ACC112 (cell line): Measurements from ENCODE around the gene NOMO2.
"Not testable (repeated sequence)": the region's sequence is repeated elsewhere in the genome, so short reads cannot be mapped to it uniquely, and the experiment has no call there.

Experiments
- H2AFZ ChIP-seq: fragments of 200-600 bp; sonication (generic); one replicate; pipeline ENCODE4 v1.6.0; 2017; ENCODE audit warnings: antibody characterized with exemption, low read length; ENCODE audit not compliant: unreplicated experiment
- H3K27ac ChIP-seq: fragments of 200-600 bp; sonication (generic); 2 replicates; pipeline ENCODE4 v1.5.1; 2014; ENCODE audit warnings: low read depth, mild to moderate bottlenecking, antibody characterized with exemption, low read length, moderate library complexity
- H3K27me3 ChIP-seq: fragments of 200-600 bp; sonication (generic); 2 replicates; pipeline ENCODE4 v1.6.1; 2014; ENCODE audit warnings: mild to moderate bottlenecking, antibody characterized with exemption, low read length, moderate library complexity, mixed read lengths; ENCODE audit not compliant: insufficient read depth
- H3K36me3 ChIP-seq: fragments of 200-600 bp; sonication (generic); 2 replicates; pipeline ENCODE4 v1.6.1; 2016; ENCODE audit warnings: mild to moderate bottlenecking, antibody characterized with exemption, low read length, moderate library complexity, mixed read lengths; ENCODE audit not compliant: insufficient read depth
- H3K4me1 ChIP-seq: fragments of 200-600 bp; sonication (generic); one replicate; pipeline ENCODE4 v1.6.1; 2016; ENCODE audit warnings: low read length, mixed read lengths; ENCODE audit not compliant: insufficient read depth, unreplicated experiment, control insufficient read depth
- H3K4me3 ChIP-seq: fragments of 200-600 bp; sonication (generic); 2 replicates; pipeline ENCODE4 v1.5.1; 2014; ENCODE audit warnings: mild to moderate bottlenecking, low read depth, low read length
- H3K79me2 ChIP-seq: fragments of 200-600 bp; sonication (generic); one replicate; pipeline ENCODE4 v1.6.0; 2016; ENCODE audit warnings: low read length; ENCODE audit not compliant: control insufficient read depth, unreplicated experiment, insufficient read depth

Gene NOMO2

DNA sequence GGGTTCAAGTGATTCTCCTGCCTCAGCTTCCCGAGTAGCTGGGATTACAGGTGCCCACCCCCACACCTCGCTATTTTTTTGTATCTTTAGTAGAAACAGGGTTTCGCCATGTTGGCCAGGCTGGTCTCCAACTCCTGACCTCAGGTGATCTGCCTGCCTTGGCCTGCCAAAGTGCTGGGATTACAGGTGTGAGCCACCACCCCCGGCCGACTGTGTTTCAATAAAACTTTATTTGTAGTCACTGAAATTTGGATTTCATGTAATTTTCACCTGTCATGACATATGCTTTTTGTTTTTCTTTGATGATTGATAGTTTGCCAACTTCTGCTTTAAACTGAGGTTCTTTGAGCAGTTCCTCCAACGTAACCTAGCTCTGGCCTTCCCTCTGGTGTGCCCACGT, 12.0 kb upstream of the NOMO2 start:
- not testable (repeated sequence) for H3K4me3 ChIP-seq, H2AFZ ChIP-seq, H3K36me3 ChIP-seq, H3K79me2 ChIP-seq, H3K27me3 ChIP-seq, H3K27ac ChIP-seq, H3K4me1 ChIP-seq

DNA sequence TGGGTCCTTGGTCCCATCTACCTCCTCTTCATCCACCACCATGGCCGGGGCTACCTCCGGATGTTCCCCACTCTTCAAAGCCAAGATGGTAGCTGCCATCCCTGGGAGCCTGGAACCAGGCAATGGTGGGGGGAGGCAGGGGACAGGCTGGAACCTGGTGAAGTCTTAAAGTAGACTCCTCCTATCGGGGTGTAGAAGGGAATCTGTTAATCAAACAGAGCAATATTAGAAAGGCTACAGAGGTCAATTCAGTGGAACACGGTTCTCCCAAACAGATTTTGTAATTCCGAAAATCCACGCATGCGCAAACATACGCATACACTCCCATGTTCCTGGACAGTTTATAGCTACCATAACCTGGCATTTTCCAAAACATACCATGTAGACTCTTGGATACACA, 11.1 kb upstream of the NOMO2 start:
- not testable (repeated sequence) for H3K79me2 ChIP-seq, H3K27ac ChIP-seq, H3K4me1 ChIP-seq, H2AFZ ChIP-seq, H3K4me3 ChIP-seq, H3K27me3 ChIP-seq, H3K36me3 ChIP-seq

DNA sequence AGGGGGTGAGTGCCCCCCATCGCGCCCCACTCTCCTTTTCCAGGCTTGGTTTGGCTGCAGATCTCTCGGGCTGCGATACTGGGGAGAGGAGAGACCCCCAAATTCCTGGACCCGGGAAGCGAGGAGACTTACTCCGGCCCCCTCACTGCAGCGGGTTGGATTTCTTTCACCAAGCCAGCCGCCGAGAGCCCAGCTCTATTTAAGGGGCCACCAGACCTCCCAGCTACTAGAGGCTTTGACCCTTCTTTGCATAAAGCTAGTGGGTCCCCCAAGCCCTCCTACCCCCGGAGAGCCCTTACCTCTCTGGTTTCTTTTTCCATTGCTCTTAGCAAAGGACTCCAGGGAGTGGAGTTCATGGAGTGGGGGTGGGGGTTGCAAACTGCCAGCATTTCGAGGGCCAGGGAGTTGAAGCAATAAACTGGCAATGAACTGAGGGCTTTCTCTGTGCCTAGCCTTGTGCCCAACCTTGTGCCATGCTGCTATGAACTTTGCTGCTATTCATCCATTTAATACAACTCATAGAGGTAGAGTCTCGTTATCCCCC, 9.5 kb upstream of the NOMO2 start:
- not testable (repeated sequence) for H2AFZ ChIP-seq, H3K79me2 ChIP-seq, H3K27ac ChIP-seq, H3K36me3 ChIP-seq, H3K27me3 ChIP-seq, H3K4me3 ChIP-seq, H3K4me1 ChIP-seq

DNA sequence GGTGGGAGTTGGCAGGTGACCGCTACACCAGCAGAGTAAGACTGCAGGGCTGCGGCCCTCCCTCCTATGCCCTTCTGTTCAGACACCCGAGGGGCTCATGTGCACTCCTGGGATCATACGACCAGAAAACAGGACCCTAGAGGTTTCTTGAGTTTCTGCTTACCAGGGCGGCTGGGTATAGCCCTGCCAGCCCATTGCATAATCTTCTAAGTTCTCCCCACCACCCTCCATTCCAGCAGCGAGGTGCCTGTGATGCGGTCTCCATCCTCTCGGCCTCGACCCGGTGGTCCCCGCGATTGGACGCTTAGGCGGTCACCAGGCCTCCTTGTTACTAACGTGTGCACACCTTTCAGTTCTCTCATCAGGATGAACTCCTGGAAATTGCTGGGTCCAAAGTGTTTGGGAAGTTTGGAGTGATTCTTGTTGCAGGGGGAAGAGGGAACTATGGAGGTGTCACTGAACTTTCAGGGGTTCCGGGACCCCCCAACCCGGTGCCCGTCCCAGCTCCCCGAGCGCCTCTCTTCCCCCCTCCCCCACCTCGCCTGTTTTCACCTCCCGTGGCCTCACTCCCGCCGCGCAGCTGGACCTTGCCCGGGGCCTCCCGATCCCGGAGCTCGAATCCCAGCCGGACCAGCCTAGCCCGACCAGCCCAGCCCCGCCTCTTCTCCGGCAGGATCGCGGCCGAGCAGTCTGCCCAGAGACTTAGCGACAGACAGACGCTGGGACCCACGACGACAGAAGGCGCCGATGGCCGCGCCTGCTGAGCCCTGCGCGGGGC, 8.8 kb upstream of the NOMO2 start:
- H3K4me3 ChIP-seq, H3K4me1 ChIP-seq, H3K27me3 ChIP-seq, H3K27ac ChIP-seq, H3K79me2 ChIP-seq, H2AFZ ChIP-seq, H3K36me3 ChIP-seq: not testable (repeated sequence)

DNA sequence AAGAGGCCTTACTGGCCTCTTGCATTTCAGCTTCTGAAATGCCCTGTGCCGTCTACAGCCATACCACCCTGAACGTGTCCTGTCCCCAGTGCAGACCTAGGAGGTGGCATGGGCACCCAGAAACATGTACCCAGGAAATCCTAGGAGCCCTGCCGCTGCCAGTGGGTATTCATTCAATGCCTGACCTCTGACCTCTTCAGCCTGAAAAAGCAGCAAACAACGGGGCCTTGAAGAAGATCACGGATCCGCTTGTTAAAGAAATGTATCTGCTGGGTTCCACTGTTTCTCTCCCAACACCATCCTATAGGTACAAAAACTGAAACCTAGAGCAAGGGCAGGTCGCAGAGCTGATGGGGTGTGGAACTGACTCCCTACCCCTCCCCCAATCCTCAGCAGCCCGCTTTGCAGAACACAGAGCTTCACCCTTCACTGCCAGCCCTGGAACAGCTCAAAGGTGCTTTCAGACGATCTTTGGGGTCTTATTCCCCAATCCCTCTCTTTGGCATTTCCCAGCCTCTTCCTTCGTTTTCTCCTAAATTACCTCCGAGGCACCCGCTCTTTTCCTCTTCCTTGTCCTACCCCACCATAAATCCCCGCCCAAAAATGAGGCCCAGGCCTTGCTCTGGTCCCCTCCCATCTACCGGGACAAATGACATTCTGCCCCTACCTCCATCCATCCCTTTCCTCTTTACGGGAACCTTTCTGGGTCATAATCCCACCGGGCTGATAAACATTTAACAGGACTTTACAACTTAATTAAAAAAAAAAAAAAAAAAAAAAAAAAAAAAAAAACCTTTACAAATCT, 1.3 kb downstream of the NOMO2 start:
- H3K27me3 ChIP-seq, H3K36me3 ChIP-seq, H3K4me1 ChIP-seq, H3K79me2 ChIP-seq, H3K27ac ChIP-seq, H2AFZ ChIP-seq: not testable (repeated sequence)
- peak overlapping the region; percentile 71 for H3K4me3 ChIP-seq

DNA sequence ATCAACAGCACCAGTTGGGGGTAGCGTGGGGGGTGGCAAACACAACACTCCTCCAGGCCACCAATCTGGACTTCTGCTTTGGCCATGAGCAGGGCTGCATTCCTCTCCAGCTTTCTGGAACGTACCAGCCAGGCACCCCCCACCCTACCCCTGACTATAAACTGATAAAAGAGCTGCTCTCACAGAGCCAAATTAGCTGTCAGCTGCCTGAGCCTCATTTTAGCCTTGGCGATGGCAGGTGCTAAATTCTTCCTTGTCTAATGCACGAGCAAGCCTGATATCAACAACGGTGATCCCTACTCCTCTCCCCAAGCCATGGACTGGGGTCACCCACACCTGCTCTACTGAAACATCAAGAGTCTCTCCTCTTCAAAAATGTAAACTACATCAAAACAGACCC, 8.2 kb downstream of the NOMO2 start:
- H3K4me1 ChIP-seq, H2AFZ ChIP-seq, H3K79me2 ChIP-seq, H3K27ac ChIP-seq, H3K4me3 ChIP-seq, H3K36me3 ChIP-seq, H3K27me3 ChIP-seq: not testable (repeated sequence)

DNA sequence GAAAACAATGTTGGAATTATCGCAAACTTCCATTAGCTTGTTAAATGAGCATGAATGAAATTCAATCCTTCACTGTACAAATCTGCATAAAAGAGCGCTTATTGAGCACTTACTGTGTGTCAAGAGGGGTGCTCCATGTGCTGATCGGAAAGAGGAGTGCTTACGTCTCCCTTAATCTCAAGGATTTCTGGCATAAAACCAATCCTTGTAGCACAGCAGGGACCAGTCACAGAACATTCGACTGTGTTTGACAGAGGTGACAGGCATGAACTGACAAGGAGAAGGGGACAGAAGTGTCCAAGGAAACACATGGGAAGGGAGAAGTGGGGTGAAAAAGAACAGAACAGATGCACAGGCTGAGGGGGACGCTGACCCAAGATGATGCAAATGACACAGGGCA, 14.5 kb downstream of the NOMO2 start:
- not testable (repeated sequence) for H2AFZ ChIP-seq, H3K4me1 ChIP-seq, H3K79me2 ChIP-seq, H3K4me3 ChIP-seq, H3K36me3 ChIP-seq, H3K27ac ChIP-seq, H3K27me3 ChIP-seq

DNA sequence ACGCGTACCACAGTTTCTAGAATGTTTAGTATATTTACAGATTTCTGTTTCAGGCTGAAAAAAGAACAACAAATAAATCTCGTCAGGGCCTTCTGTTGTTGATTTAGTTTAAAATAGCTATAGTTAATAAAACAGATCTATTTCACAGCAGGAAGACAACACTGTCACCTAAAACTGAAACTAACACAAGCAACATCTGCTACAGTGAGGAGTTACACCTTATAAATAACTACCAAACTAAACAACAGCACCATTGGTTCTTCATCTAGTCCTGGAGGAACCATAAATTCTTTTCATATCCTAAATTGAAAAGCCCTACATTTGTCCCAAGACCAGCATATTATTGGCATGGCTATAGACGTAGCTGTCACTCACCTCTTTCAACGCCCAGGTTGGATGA, 15.0 kb downstream of the NOMO2 start:
- H3K79me2 ChIP-seq, H2AFZ ChIP-seq, H3K4me3 ChIP-seq, H3K4me1 ChIP-seq, H3K36me3 ChIP-seq, H3K27me3 ChIP-seq, H3K27ac ChIP-seq: not testable (repeated sequence)

DNA sequence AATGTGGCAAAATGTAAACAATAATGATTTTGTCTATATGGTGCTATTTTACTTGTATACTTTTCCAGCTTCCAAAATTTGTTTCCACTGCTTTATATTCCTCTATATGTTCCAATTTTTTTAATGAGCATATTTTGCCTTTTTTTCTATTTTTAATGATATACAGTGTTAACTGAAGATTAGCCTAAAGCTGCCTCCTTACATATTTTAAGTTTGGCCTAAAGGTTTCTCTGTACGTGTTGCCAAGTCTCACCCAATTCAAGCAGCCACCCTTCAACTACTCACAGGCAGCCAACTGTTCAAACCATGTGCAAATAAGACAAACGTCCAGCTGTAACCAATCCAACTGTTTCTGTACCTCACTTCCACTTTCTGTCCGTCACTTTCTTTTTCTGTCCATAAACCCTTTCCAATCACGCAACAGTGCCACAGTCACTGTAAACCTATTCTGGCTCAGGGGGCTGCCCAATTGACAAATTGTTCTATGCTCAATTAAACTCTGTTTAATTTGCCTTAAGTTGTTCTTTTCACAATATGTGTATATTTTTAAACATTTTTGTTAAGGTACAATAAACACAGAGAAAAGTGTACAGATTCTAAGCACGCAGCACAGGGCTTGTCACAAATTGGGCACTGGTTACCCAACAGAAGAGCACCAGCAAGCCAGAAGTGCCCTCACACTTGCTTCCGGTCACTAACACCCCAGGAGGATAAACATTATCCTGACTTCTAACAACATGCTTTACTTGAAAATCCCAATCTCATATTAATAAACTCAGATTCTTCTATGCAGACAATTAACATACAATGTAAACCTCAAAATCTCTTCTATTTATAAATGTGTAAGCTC, 17.4 kb downstream of the NOMO2 start:
- H3K27ac ChIP-seq, H3K4me3 ChIP-seq, H3K36me3 ChIP-seq, H2AFZ ChIP-seq, H3K79me2 ChIP-seq, H3K4me1 ChIP-seq, H3K27me3 ChIP-seq: not testable (repeated sequence)

DNA sequence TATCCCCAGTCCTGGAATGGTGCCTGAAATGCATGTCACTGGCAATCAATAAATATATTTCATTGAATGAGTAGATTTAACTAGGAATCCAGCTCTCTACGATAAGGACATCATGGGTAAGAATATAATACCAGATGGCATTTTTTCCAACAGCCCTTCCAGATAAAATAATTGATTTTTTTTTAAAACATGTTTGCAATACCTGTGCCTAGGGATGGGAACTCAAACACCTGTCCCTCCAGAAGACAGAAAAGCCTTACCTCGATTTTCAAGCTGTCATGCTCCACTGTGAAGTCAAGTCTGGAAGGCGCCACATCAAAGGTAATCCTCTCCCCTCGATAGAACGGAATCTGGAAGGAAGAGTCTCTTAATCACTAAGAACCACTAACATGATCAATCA, 20.0 kb downstream of the NOMO2 start:
- not testable (repeated sequence) for H3K4me3 ChIP-seq, H3K4me1 ChIP-seq, H3K36me3 ChIP-seq, H3K27me3 ChIP-seq, H3K27ac ChIP-seq, H3K79me2 ChIP-seq, H2AFZ ChIP-seq
